HepG2 (cell line): ENCODE data around the gene MISFA. TPM values are rescaled to one million over a fixed set of nuclear protein-coding genes. Genes with fewer than 3 reads are reported as not detected.

Experiments
- AHR ChIP-seq: IDR thresholded peaks from 2 replicates; pipeline ENCODE4 v1.6.1; 2018; ENCODE audit warnings: missing genetic modification reagents, missing compliant biosample characterization
- CBX2 ChIP-seq, 2 experiments: fragments of 200-600 bp in 1 of 2; sonication (generic); formaldehyde crosslinking in 1 of 2; IDR thresholded peaks; 2 replicates each; pipeline versions ENCODE4 v1.7.0 to v1.8.1; 2018 to 2022; ENCODE audit warnings: low read depth in 2 of 2, low read length in 1 of 2, mild to moderate bottlenecking in 1 of 2, missing genetic modification reagents in 1 of 2
- SETDB1 ChIP-seq: sonication (generic); formaldehyde crosslinking; IDR thresholded peaks from 2 replicates; pipeline ENCODE4 v1.5.1; 2020; ENCODE audit warnings: missing genetic modification reagents, mild to moderate bottlenecking, borderline replicate concordance
- SIX1 ChIP-seq: sonication (generic); formaldehyde crosslinking; IDR thresholded peaks from 2 replicates; pipeline ENCODE4 v1.4.0; 2020; ENCODE audit warnings: missing genetic modification reagents, borderline replicate concordance
- TBP ChIP-seq: sonication (generic); formaldehyde crosslinking; IDR thresholded peaks from 2 replicates; pipeline ENCODE4 v1.5.0; 2020; ENCODE audit warnings: missing genetic modification reagents
- ZNF235 ChIP-seq: sonication (generic); formaldehyde crosslinking; IDR thresholded peaks from 2 replicates; pipeline ENCODE4 v1.8.1; 2023; ENCODE audit warnings: mild to moderate bottlenecking, missing genetic modification reagents, borderline replicate concordance
- ZNF343 ChIP-seq: sonication (generic); formaldehyde crosslinking; IDR thresholded peaks from 2 replicates; pipeline ENCODE4 v1.4.0; 2020; ENCODE audit warnings: mild to moderate bottlenecking, missing genetic modification reagents
- ZNF350 ChIP-seq: sonication (generic); formaldehyde crosslinking; IDR thresholded peaks from 2 replicates; pipeline ENCODE4 v1.4.0; 2020; ENCODE audit warnings: mild to moderate bottlenecking, low read depth, missing genetic modification reagents, borderline replicate concordance
- polyA plus RNA-seq, 8 experiments: library from polyadenylated mRNA; depleted of rRNA in 3 of 8; stranded (reverse) in 7 of 8; unstranded in 1 of 8; fragments of >200 nt; fragmentation: Illumina TruSeq in 4 of 8; extraction: Trizol in 4 of 8; gene quantifications; 2 replicates each; pipeline versions ENCODE4 v1.2.1 to v1.2.3, GENCODE V29; 2011 to 2016; ENCODE audit warnings: low read depth in 4 of 8, missing spikeins in 1 of 8, mixed read lengths in 1 of 8; ENCODE audit not compliant: insufficient read depth in 1 of 8
- total RNA-seq, 5 experiments: library from RNA; depleted of rRNA; stranded (reverse); fragments of >200 nt; fragmentation: Illumina TruSeq; extraction: Trizol; gene quantifications; 2 replicates each; pipeline ENCODE4 v1.2.3, GENCODE V29; 2016; ENCODE audit warnings: low read depth in 1 of 5
- TF ChIP-seq, protein P1 (sequence below): sonication (generic); formaldehyde crosslinking; IDR thresholded peaks from 2 replicates; pipeline ENCODE4 v1.5.1; 2020; ENCODE audit warnings: mild to moderate bottlenecking, moderate library complexity, missing genetic modification reagents
- TF ChIP-seq, protein P2 (sequence below): fragments of 450-650 bp; IDR thresholded peaks from 2 replicates; pipeline ENCODE4 v1.6.1; 2017; ENCODE audit warnings: mild to moderate bottlenecking
- TF ChIP-seq, protein P3 (sequence below), 2 experiments: sonication (generic) in 1 of 2; formaldehyde crosslinking in 1 of 2; IDR thresholded peaks; 2 replicates each; pipeline versions ENCODE4 v1.4.0 to v1.6.1; 2018 to 2020; ENCODE audit warnings: missing genetic modification reagents in 2 of 2, borderline replicate concordance in 1 of 2, low read depth in 1 of 2, mild to moderate bottlenecking in 1 of 2, missing biosample characterization in 1 of 2
- TF ChIP-seq, protein P4 (sequence below): sonication (generic); formaldehyde crosslinking; conservative IDR thresholded peaks from 2 replicates; pipeline ENCODE4 v1.8.0; 2022; ENCODE audit warnings: missing genetic modification reagents
- TF ChIP-seq, protein P5 (sequence below): fragments of 450-650 bp; IDR thresholded peaks from 2 replicates; pipeline ENCODE4 v1.6.1; 2017

The MISFA gene
- total and polyA plus RNA-seq, 2 of the 13 experiments (the other 11 are each of a cell fraction or from before 2014, with no cell fraction given) = 1.4 to 5.4 TPM

DNA sequence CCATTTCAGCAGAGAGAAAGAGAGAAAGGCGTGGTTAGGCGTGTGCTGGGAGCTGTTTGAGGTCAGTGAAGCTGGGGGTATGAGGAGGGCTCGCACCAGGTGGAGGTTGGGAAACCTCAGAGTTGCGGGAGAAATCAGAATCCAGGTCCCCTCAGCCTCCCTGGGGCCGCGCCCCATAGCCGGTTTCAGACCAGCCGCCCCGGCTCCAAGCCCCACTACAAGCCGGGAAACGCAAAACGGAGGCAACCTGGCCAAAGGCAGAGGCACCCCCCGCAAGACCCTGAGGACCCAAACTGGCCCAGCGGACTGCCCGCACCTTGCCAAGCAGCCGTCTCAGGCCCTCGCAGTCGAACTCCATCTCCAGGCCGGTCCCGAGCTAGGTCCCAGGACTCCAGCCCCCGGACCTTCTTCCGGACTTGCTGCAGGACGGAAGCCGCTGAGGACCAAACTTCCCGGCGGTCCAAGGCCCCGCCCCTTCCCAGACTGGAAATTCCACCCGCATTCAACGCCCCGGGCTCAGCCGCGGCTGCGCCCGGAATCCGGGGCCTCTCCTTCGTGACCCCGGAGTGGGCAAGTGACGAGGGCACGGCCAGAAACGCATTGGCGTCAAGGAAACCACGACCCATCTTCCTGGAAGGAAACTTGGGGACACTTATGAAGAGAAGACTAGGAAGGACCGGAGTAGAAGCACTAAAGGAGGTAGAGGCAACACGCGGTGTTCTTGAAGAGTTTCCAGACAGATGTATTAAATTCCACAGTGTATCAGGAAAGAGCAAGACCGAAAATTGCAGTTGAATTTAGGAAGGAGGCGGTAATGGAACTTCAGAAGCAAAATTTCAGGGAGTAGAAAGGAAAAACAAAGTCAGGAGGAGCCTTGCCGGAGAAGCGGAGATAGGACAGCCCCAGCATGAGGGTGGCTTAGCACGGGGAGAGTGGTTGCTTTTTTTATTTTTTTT, 11.0 kb upstream of the MISFA start, which contains the start of gene UEVLD (continued):
- TF ChIP-seq, protein P1, sequence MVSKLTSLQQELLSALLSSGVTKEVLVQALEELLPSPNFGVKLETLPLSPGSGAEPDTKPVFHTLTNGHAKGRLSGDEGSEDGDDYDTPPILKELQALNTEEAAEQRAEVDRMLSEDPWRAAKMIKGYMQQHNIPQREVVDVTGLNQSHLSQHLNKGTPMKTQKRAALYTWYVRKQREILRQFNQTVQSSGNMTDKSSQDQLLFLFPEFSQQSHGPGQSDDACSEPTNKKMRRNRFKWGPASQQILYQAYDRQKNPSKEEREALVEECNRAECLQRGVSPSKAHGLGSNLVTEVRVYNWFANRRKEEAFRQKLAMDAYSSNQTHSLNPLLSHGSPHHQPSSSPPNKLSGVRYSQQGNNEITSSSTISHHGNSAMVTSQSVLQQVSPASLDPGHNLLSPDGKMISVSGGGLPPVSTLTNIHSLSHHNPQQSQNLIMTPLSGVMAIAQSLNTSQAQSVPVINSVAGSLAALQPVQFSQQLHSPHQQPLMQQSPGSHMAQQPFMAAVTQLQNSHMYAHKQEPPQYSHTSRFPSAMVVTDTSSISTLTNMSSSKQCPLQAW (CRISPR knock-in tag) = peak; percentile 93
- TF ChIP-seq, protein P2, sequence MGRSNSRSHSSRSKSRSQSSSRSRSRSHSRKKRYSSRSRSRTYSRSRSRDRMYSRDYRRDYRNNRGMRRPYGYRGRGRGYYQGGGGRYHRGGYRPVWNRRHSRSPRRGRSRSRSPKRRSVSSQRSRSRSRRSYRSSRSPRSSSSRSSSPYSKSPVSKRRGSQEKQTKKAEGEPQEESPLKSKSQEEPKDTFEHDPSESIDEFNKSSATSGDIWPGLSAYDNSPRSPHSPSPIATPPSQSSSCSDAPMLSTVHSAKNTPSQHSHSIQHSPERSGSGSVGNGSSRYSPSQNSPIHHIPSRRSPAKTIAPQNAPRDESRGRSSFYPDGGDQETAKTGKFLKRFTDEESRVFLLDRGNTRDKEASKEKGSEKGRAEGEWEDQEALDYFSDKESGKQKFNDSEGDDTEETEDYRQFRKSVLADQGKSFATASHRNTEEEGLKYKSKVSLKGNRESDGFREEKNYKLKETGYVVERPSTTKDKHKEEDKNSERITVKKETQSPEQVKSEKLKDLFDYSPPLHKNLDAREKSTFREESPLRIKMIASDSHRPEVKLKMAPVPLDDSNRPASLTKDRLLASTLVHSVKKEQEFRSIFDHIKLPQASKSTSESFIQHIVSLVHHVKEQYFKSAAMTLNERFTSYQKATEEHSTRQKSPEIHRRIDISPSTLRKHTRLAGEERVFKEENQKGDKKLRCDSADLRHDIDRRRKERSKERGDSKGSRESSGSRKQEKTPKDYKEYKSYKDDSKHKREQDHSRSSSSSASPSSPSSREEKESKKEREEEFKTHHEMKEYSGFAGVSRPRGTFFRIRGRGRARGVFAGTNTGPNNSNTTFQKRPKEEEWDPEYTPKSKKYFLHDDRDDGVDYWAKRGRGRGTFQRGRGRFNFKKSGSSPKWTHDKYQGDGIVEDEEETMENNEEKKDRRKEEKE = no peak
- TF ChIP-seq, protein P3, sequence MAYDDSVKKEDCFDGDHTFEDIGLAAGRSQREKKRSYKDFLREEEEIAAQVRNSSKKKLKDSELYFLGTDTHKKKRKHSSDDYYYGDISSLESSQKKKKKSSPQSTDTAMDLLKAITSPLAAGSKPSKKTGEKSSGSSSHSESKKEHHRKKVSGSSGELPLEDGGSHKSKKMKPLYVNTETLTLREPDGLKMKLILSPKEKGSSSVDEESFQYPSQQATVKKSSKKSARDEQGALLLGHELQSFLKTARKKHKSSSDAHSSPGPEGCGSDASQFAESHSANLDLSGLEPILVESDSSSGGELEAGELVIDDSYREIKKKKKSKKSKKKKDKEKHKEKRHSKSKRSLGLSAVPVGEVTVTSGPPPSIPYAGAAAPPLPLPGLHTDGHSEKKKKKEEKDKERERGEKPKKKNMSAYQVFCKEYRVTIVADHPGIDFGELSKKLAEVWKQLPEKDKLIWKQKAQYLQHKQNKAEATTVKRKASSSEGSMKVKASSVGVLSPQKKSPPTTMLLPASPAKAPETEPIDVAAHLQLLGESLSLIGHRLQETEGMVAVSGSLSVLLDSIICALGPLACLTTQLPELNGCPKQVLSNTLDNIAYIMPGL (CRISPR knock-in tag; IDR thresholded peaks at IDR 0.05; ENCODE audit: borderline replicate concordance in 1 of 2, low read depth in 1 of 2) = peak; percentile 66 to 82; a peak in 3 of 4 replicates
- TF ChIP-seq ZNF343 (CRISPR knock-in tag) (no peak), ZNF235 (CRISPR knock-in tag) (peak; percentile 32; the same call in 1 of the 2 replicates), SETDB1 (no peak), AHR (CRISPR knock-in tag) (no peak; the same call in 1 of the 2 replicates), SIX1 (CRISPR knock-in tag) (no peak), ZNF350 (peak; percentile 79; the same call in 1 of the 2 replicates), TBP (CRISPR knock-in tag) (no peak), CBX2 (IDR thresholded peaks at IDR 0.05; ENCODE audit: low read depth, low read length) (no peak), CBX2 (CRISPR knock-in tag; IDR thresholded peaks at IDR 0.05; ENCODE audit: low read depth) (no peak)
- TF ChIP-seq, protein P4, sequence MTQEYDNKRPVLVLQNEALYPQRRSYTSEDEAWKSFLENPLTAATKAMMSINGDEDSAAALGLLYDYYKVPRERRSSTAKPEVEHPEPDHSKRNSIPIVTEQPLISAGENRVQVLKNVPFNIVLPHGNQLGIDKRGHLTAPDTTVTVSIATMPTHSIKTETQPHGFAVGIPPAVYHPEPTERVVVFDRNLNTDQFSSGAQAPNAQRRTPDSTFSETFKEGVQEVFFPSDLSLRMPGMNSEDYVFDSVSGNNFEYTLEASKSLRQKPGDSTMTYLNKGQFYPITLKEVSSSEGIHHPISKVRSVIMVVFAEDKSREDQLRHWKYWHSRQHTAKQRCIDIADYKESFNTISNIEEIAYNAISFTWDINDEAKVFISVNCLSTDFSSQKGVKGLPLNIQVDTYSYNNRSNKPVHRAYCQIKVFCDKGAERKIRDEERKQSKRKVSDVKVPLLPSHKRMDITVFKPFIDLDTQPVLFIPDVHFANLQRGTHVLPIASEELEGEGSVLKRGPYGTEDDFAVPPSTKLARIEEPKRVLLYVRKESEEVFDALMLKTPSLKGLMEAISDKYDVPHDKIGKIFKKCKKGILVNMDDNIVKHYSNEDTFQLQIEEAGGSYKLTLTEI = no peak
- TF ChIP-seq, protein P5, sequence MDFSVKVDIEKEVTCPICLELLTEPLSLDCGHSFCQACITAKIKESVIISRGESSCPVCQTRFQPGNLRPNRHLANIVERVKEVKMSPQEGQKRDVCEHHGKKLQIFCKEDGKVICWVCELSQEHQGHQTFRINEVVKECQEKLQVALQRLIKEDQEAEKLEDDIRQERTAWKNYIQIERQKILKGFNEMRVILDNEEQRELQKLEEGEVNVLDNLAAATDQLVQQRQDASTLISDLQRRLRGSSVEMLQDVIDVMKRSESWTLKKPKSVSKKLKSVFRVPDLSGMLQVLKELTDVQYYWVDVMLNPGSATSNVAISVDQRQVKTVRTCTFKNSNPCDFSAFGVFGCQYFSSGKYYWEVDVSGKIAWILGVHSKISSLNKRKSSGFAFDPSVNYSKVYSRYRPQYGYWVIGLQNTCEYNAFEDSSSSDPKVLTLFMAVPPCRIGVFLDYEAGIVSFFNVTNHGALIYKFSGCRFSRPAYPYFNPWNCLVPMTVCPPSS = no peak
